COLO668 (cell line): ENCODE measurements around the gene ANKRD29.

Experiments used
- DNase-seq: peaks from one replicate; lab custom pipeline; 2025; ENCODE audit not compliant: unreplicated experiment; lab: John Stamatoyannopoulos, UW

Gene ANKRD29

GRCh38 chr18:23684515-23685197, 21.9 kb upstream of the ANKRD29 start:
- DNase-seq, result no peak

GRCh38 chr18:23683671-23684070, 21.0 kb upstream of the ANKRD29 start:
- no peak for DNase-seq

GRCh38 chr18:23683155-23683554, 20.4 kb upstream of the ANKRD29 start:
- no peak for DNase-seq

- DNase-seq, result no peak
Measured at GRCh38 chr18:23682472-23682871, 19.8 kb upstream of the ANKRD29 start.

- DNase-seq, result no peak
Measured at GRCh38 chr18:23682045-23682444, 19.3 kb upstream of the ANKRD29 start.

- no peak for DNase-seq
Measured at GRCh38 chr18:23675896-23676295, 13.2 kb upstream of the ANKRD29 start.

- DNase-seq, result no peak
Measured at GRCh38 chr18:23675236-23675635, 12.5 kb upstream of the ANKRD29 start.

GRCh38 chr18:23673725-23674124, 11.0 kb upstream of the ANKRD29 start:
- DNase-seq, result no peak

GRCh38 chr18:23671564-23671963, 8.9 kb upstream of the ANKRD29 start:
- DNase-seq, result no peak

GRCh38 chr18:23669804-23670405, 7.2 kb upstream of the ANKRD29 start:
- no peak for DNase-seq

- DNase-seq, result no peak
Measured at GRCh38 chr18:23669202-23669766, 6.6 kb upstream of the ANKRD29 start.

GRCh38 chr18:23668731-23669130, 6.0 kb upstream of the ANKRD29 start:
- no peak for DNase-seq

- no peak for DNase-seq
Measured at GRCh38 chr18:23667114-23667513, 4.4 kb upstream of the ANKRD29 start.

GRCh38 chr18:23664674-23665073, 2.0 kb upstream of the ANKRD29 start:
- no peak for DNase-seq

- no peak for DNase-seq
Measured at GRCh38 chr18:23661735-23662308, 889 bp downstream of the ANKRD29 start.

GRCh38 chr18:23658285-23658684, 4.4 kb downstream of the ANKRD29 start:
- DNase-seq, result no peak

- no peak for DNase-seq
Measured at GRCh38 chr18:23652232-23652631, 10.5 kb downstream of the ANKRD29 start.

GRCh38 chr18:23650968-23651927, 11.5 kb downstream of the ANKRD29 start:
- no peak for DNase-seq

- DNase-seq, result no peak
Measured at GRCh38 chr18:23648940-23649607, 13.6 kb downstream of the ANKRD29 start.

- no peak for DNase-seq
Measured at GRCh38 chr18:23648456-23648855, 14.3 kb downstream of the ANKRD29 start.

GRCh38 chr18:23646282-23646681, 16.4 kb downstream of the ANKRD29 start:
- no peak for DNase-seq
